HCT116 (cell line): Measurements from ENCODE around the gene NR2E3. TPM values are rescaled to one million over a fixed set of nuclear protein-coding genes. Genes with fewer than 3 reads are reported as not detected.

ENCODE experiments used
- ATAC-seq: fragments of 200-7000 bp; cut with Tn5 transposase; 2 replicates; pipeline ENCODE4 v1.9.1; 2020; ENCODE audit warnings: mild to moderate bottlenecking, moderate library complexity
- BruUV-seq: library from RNA; stranded (reverse); fragments of 400-500 nt; replicated peaks from 2 replicates; lab custom pipeline; 2021; lab: Mats Ljungman, UMichigan
- CTCF ChIA-PET: fragments of 300-600 bp; sonication (Branson Sonifier 250); formaldehyde crosslinking; loops from one replicate; lab custom pipeline; 2021; ENCODE audit warnings: antibody characterized with exemption; lab: Charles Lee
- POLR2A ChIA-PET: fragments of 300-600, 350-600 bp; sonication (Branson Sonifier 250); formaldehyde crosslinking; loops from one replicate; lab custom pipeline; 2021; ENCODE audit warnings: antibody characterized with exemption; lab: Charles Lee
- RAD21 ChIA-PET, 2 experiments: fragments of 300-600 bp; sonication (Branson Sonifier 250); formaldehyde crosslinking; loops; one replicate each; lab custom pipeline; 2023; ENCODE audit warnings: low total read pairs in 2 of 2; ENCODE audit not compliant: uncharacterized antibody in 2 of 2, unreplicated experiment in 2 of 2, low non-redundant PET in 1 of 2; lab: Charles Lee
- DNase-seq: peaks from one replicate; pipeline ENCODE4 v3.0.0-alpha.2; 2010; ENCODE audit warnings: low read depth, low spot score
- H2AFZ ChIP-seq: fragments of 200-600 bp; shearing (Covaris generic), sonication (generic); 2 replicates; pipeline ENCODE4 v1.6.1; 2017; ENCODE audit warnings: low read depth, mixed run types, mixed read lengths, antibody characterized with exemption, low read length; ENCODE audit not compliant: poor library complexity, severe bottlenecking
- H3K27ac ChIP-seq: 2 replicates; pipeline ENCODE4 v1.5.1; 2012; ENCODE audit warnings: low read depth, low read length
- H3K27me3 ChIP-seq: fragments of 200-600 bp; sonication (generic); 2 replicates; pipeline ENCODE4 v1.6.1; 2016; ENCODE audit warnings: mixed run types, low read length, mixed read lengths; ENCODE audit not compliant: insufficient read depth
- H3K36me3 ChIP-seq, 2 experiments: fragments of 200-500 bp in 1 of 2; fragments of 200-600 bp in 1 of 2; sonication (Bioruptor generic) in 1 of 2; sonication (generic) in 1 of 2; 2 replicates each; pipeline versions ENCODE4 v1.5.1 to v1.6.1; 2014 to 2016; ENCODE audit warnings: low read length in 2 of 2, inconsistent platforms in 1 of 2, mixed read lengths in 1 of 2, mixed run types in 1 of 2; ENCODE audit not compliant: insufficient read depth in 2 of 2, control insufficient read depth in 1 of 2
- H3K4me1 ChIP-seq, 2 experiments: fragments of 200-600 bp in 1 of 2; sonication (generic) in 1 of 2; 2 replicates each; pipeline versions ENCODE4 v1.5.1 to v1.6.1; 2012 to 2017; ENCODE audit warnings: low read length in 2 of 2, inconsistent platforms in 1 of 2, mild to moderate bottlenecking in 1 of 2, mixed read lengths in 1 of 2, mixed run types in 1 of 2, moderate library complexity in 1 of 2; ENCODE audit not compliant: insufficient read depth in 2 of 2, control insufficient read depth in 1 of 2
- H3K4me2 ChIP-seq: fragments of 200-600 bp; sonication (generic); 2 replicates; pipeline ENCODE4 v1.6.1; 2017; ENCODE audit warnings: mixed run types, low read length, mixed read lengths
- H3K4me3 ChIP-seq, 2 experiments: fragments of 200-600 bp in 1 of 2; sonication (generic) in 1 of 2; replicated peaks in 1 of 2; 2 replicates each; pipeline ENCODE4 v1.5.1; 2011 to 2016; ENCODE audit warnings: low read length in 2 of 2, control low read depth in 1 of 2, low read depth in 1 of 2, mild to moderate bottlenecking in 1 of 2, mixed read lengths in 1 of 2, mixed run types in 1 of 2
- H3K79me2 ChIP-seq: fragments of 200-600 bp; sonication (generic); 2 replicates; pipeline ENCODE4 v1.6.1; 2017; ENCODE audit warnings: mild to moderate bottlenecking, mixed run types, low read length, moderate library complexity, mixed read lengths; ENCODE audit not compliant: insufficient read depth
- H3K9ac ChIP-seq: fragments of 200-600 bp; sonication (generic); 2 replicates; pipeline ENCODE4 v1.6.1; 2016; ENCODE audit warnings: low read length, mixed read lengths
- H3K9me2 ChIP-seq: fragments of 200-600 bp; sonication (generic), shearing (Covaris generic); 2 replicates; pipeline ENCODE4 v1.6.1; 2017; ENCODE audit warnings: mixed run types, mild to moderate bottlenecking, moderate library complexity; ENCODE audit not compliant: insufficient read depth
- H3K9me3 ChIP-seq, 2 experiments: fragments of 200-500 bp in 1 of 2; fragments of 200-600 bp in 1 of 2; sonication (Bioruptor generic) in 1 of 2; sonication (generic) in 1 of 2; 2 replicates each; pipeline ENCODE4 v1.6.1; 2014 to 2017; ENCODE audit warnings: low read length in 2 of 2, mixed read lengths in 2 of 2, inconsistent platforms in 1 of 2, low read depth in 1 of 2, mild to moderate bottlenecking in 1 of 2, mixed run types in 1 of 2, moderate library complexity in 1 of 2; ENCODE audit not compliant: control insufficient read depth in 1 of 2, insufficient read depth in 1 of 2
- H4K20me1 ChIP-seq: fragments of 200-600 bp; sonication (generic), shearing (Covaris generic); 2 replicates; pipeline ENCODE4 v1.6.1; 2017; ENCODE audit warnings: mixed run types, mild to moderate bottlenecking, moderate library complexity; ENCODE audit not compliant: insufficient read depth
- EZH2 ChIP-seq: fragments of 200-600 bp; sonication (generic); IDR thresholded peaks from 2 replicates; pipeline ENCODE4 v1.6.1; 2017; ENCODE audit warnings: antibody characterized with exemption, mixed run types
- REST ChIP-seq: IDR thresholded peaks from 2 replicates; pipeline ENCODE4 v1.6.1; 2012; ENCODE audit warnings: low read depth
- SIN3A ChIP-seq: IDR thresholded peaks from 2 replicates; pipeline ENCODE4 v1.6.1; 2012; ENCODE audit warnings: low read depth
- intact Hi-C: fragments of 100-400 bp; cut with micrococcal nuclease; formaldehyde crosslinking; loops from 2 replicates; pipeline ENCODE4 v1.10.0; 2022
- total RNA-seq: library from RNA; stranded (reverse); gene quantifications from one replicate; pipeline ENCODE4 v1.2.1, GENCODE V29; 2021; ENCODE audit not compliant: unreplicated experiment

The NR2E3 gene
- total RNA-seq, 1 experiment from 2014 or later, result 0.59 TPM

GRCh38 chr15:71804695-71805470 is 5.5 kb upstream of the NR2E3 start:
- CTCF ChIA-PET, result interaction anchor here (2.5 to 7.2 kb wide), 3 partner anchors 52 to 351 kb away, joined by 12 to 40 read pairs (median 35); no protein-coding TSS in a partner anchor
- Histone ChIP-seq H3K9ac (no peak overlapping the region), H2AFZ (no peak overlapping the region), H3K4me1 (peaks cover 4 to 6% of the 10 kb centered on the region in 2 experiments; a peak in 3 of 4 replicates), H3K4me3 (no peak overlapping the region), H4K20me1 (no peaks in the 10 kb centered on the region), H3K27me3 (no peaks in the 10 kb centered on the region)
- ATAC-seq, result no peak
- intact Hi-C loops, result loop anchor here (5.0 to 10.0 kb wide), 3 partner anchors 420 to 980 kb away; partner anchors contain the start of gene THSD4
- TF ChIP-seq REST (no peak), EZH2 (no peak), SIN3A (no peak)
- TF ChIP-seq, all 23 proteins: peak for 0
- ChIA-PET POLR2A (interaction anchor here (0.6 to 0.7 kb wide), 3 partner anchors 13 to 56 kb away, joined by 3 to 9 read pairs (median 4); no protein-coding TSS in a partner anchor), RAD21 (no interaction called here)
- H3K79me2 ChIP-seq, result no peaks in the 10 kb centered on the region
- DNase-seq, result no peak
- H3K9me2 ChIP-seq, result no peaks in the 10 kb centered on the region
- BruUV-seq, result no TSS peak
- no peak overlapping the region for H3K4me2 ChIP-seq
- no peaks in the 10 kb centered on the region for H3K9me3 ChIP-seq
- no peak overlapping the region for H3K27ac ChIP-seq
- H3K36me3 ChIP-seq, result no peaks in the 10 kb centered on the region
